Mucosa of stomach (tissue), 1 donor: ENCODE results near the gene MIXL1.
"Not testable (repeated sequence)": the region's sequence is repeated elsewhere in the genome, so short reads cannot be mapped to it uniquely, and the experiment has no call there.

Source experiments
- H3K27me3 ChIP-seq: one replicate; pipeline ENCODE4 v1.7.0; 2013; ENCODE audit warnings: mild to moderate bottlenecking, low read length; ENCODE audit not compliant: control insufficient read depth, insufficient read depth
- H3K36me3 ChIP-seq: one replicate; pipeline ENCODE4 v1.7.0; 2013; ENCODE audit warnings: low read length; ENCODE audit not compliant: control insufficient read depth, insufficient read depth
- H3K4me1 ChIP-seq: one replicate; pipeline ENCODE4 v1.7.0; 2013; ENCODE audit warnings: mild to moderate bottlenecking, low read length; ENCODE audit not compliant: control insufficient read depth, insufficient read depth
- H3K4me3 ChIP-seq: one replicate; pipeline ENCODE4 v1.7.0; 2013; ENCODE audit warnings: low read length
- H3K9ac ChIP-seq: one replicate; pipeline ENCODE4 v1.7.0; 2013; ENCODE audit warnings: mild to moderate bottlenecking, low read length, moderate library complexity
- H3K9me3 ChIP-seq: one replicate; pipeline ENCODE4 v1.7.0; 2013; ENCODE audit warnings: mild to moderate bottlenecking, low read length, moderate library complexity; ENCODE audit not compliant: control insufficient read depth
- donor health status: Pancreatic carcinoma.

MIXL1 gene

DNA sequence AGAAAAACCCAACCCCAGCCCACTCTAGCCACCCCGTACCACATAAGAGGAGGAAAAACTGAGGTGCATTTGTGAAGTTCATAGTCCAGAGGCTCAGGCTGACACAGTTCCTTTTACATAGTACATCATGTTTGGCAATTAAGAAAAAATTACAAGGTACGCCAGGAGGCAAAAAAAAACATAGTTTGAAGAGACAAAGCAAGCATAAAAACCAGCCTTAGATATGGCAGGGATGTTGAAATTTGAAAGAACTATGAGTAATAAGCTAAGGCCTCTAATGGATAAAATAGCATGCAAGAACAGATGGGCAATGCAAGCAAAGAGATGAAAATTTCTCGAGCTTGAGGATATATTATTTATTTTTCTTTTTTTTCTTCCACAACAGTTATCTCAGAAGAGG lies 31.9 kb downstream of the MIXL1 start:
- H3K4me3 ChIP-seq = no peak overlapping the region
- no peaks in the 10 kb centered on the region for H3K4me1 ChIP-seq
- H3K9ac ChIP-seq = no peak overlapping the region
- H3K36me3 ChIP-seq = no peaks in the 10 kb centered on the region
- H3K9me3 ChIP-seq = no peaks in the 10 kb centered on the region
- no peaks in the 10 kb centered on the region for H3K27me3 ChIP-seq

DNA sequence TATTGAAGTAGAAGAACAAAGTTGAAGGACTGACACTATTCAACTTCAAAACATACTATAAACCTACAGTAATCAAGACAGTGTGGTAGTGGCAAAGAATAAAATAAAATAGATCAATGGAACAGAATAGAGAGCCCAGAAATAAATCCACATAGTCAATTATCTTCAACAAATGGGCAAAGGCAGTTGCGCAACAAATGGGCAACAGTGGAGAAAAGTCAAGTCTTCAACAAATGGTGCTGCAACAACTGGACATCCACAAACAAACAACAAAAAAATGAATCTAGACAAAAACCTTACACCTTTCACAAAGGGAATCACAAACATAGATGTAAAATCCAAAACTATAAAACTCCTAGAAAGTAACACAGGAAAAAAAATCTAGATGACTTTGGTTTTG lies 38.4 kb downstream of the MIXL1 start:
- H3K4me1 ChIP-seq = no peaks in the 10 kb centered on the region
- H3K36me3 ChIP-seq = no peaks in the 10 kb centered on the region
- no peak overlapping the region for H3K9ac ChIP-seq
- no peaks in the 10 kb centered on the region for H3K9me3 ChIP-seq
- no peaks in the 10 kb centered on the region for H3K27me3 ChIP-seq
- no peak overlapping the region for H3K4me3 ChIP-seq

DNA sequence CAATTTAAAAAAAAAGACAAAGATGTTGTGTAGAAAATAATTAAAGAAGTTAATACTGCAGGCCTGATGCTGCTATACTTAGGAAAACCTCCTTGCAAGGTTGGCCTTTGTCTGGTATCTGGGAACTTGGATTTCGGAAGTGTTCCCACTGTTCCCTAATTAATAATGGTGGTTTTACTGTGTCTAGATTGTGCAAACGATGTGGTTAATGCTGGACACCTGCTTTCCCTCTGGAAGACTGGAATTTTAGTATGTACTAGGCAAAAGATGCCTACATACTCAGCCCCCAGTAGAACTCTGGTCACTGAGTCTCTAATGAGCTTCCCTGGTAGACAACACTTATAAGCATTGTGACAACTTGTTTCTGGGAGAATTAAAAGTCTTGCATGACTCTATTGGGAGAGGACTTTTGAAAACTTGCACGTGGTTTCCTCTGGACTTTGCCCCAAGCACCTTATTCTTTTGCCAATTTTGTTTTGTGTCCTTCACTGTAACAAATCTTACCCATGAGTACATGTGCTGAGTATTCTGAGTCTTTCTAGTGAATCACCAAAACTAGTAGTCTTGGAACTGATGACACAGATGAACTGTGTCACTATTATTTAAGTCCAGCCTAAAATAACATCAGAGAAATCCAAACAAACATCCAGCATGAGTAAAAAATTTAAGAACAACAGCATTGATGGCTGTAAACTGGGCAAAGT lies 45.1 kb downstream of the MIXL1 start:
- Histone ChIP-seq H3K27me3 (no peaks in the 10 kb centered on the region), H3K9ac (no peak overlapping the region), H3K36me3 (no peaks in the 10 kb centered on the region), H3K4me1 (peaks cover 14% of the 10 kb centered on the region), H3K9me3 (no peaks in the 10 kb centered on the region), H3K4me3 (no peak overlapping the region)

DNA sequence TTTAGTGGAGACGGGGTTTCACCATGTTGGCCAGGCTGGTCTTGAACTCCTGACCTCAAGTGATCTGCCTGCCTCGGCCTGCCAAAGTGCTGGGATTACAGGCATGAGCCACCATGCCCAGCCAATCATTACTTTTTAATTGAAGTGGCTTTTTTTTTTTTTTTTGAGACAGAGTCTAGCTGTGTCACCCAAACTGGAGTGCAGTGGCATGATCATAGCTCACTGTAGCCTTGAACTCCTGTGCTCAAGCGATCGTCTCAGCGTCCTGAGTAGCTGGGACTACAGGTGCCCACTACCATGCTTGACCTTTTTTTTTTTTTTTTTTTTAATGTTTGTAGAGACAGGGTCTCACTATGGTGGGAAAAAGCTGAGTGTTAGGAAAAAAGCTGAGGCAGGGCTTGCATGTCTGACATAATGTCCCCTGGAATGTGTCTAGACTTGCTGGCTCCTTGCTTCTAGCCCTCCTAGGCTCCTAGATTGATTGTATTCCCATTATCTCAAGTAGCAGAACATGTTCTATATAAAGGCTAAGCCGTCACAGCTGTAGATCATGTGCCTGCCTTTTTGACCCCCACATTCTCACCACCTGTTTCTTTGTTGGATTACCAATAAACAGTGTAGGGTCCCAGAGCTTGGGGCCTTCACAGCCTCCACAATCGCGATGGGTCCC lies 48.9 kb downstream of the MIXL1 start:
- not testable (repeated sequence) for H3K9me3 ChIP-seq, H3K9ac ChIP-seq, H3K4me3 ChIP-seq, H3K27me3 ChIP-seq, H3K36me3 ChIP-seq
- H3K4me1 ChIP-seq = peaks cover 14% of the 10 kb centered on the region

DNA sequence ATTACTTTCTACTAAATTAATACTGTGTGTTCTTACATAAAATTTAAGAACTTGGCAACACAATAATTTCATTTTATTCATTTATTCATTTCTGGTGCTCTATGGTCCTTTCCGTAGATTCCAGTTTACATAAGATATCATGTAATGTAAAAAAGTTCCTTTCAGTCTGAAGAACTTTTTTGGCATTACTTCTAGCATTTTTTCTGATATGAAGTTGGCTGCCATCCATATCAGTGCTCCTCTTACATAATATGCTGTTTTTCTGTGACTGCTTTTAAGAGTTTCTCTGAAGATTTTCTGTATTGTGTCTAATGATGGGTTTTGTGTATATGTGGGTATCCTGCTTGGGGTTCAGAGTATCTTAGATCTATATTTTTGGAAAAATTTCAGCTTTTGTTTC lies 50.7 kb downstream of the MIXL1 start:
- Histone ChIP-seq H3K36me3 (no peaks in the 10 kb centered on the region), H3K4me1 (peaks cover 4% of the 10 kb centered on the region), H3K9ac (no peak overlapping the region), H3K4me3 (no peak overlapping the region), H3K9me3 (no peaks in the 10 kb centered on the region), H3K27me3 (no peaks in the 10 kb centered on the region)

DNA sequence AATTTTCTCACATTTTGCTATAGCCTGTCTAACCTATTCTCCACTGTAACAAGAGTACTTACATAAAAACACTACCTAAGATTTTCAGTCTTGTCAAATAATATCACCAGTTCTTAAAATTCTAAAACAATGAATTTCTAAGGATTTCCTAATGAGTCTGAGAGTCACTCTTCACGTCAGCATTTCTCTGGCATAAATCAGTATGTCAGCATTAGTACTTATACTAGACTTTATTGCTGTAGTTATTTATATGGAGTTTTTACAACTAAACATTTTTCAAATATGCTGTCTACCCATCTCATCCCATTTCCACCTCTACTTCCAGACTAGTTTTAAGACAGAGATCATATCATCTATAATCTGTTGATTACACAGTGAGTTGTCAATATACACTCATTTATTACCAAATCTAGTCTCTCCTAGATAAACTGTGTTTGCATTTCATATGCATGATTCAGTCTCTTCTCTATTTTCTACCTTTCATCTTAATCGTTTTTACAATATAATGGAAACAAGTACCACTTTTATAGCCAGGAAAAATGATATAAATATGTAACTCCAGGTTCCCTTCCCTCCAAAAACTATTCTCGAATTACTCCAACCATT lies 52.7 kb downstream of the MIXL1 start:
- no peaks in the 10 kb centered on the region for H3K27me3 ChIP-seq
- no peaks in the 10 kb centered on the region for H3K9me3 ChIP-seq
- no peak overlapping the region for H3K4me3 ChIP-seq
- no peaks in the 10 kb centered on the region for H3K4me1 ChIP-seq
- H3K9ac ChIP-seq = no peak overlapping the region
- no peaks in the 10 kb centered on the region for H3K36me3 ChIP-seq
